GM12872 (cell line): ENCODE measurements around the gene DIAPH3.

Experiments
- TF ChIP-seq, protein P1 (sequence below): IDR thresholded peaks from 3 replicates; pipeline ENCODE4 v1.5.1; 2011; ENCODE audit warnings: low read depth, mild to moderate bottlenecking, low read length, moderate library complexity; ENCODE audit not compliant: insufficient read depth

DIAPH3 gene

DNA sequence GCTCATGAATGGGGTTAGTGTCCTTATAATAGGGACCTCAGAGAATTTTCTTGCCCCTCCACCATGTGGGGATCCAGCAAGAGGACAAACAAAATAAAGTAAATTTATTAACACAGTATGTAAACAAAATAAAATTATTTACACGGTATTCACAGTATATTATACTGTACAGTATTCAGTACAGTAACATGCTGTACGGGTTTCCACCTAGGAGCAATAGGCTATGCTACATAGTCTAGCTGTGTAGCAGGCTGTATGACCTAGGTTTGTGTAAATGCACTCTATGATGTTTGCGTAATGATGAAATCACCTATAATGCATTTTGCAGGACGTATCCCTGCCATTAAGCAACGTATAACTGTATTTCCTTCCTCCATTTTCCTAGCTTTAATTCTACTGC is 11.8 kb upstream of the DIAPH3 start:
- TF ChIP-seq, protein P1, sequence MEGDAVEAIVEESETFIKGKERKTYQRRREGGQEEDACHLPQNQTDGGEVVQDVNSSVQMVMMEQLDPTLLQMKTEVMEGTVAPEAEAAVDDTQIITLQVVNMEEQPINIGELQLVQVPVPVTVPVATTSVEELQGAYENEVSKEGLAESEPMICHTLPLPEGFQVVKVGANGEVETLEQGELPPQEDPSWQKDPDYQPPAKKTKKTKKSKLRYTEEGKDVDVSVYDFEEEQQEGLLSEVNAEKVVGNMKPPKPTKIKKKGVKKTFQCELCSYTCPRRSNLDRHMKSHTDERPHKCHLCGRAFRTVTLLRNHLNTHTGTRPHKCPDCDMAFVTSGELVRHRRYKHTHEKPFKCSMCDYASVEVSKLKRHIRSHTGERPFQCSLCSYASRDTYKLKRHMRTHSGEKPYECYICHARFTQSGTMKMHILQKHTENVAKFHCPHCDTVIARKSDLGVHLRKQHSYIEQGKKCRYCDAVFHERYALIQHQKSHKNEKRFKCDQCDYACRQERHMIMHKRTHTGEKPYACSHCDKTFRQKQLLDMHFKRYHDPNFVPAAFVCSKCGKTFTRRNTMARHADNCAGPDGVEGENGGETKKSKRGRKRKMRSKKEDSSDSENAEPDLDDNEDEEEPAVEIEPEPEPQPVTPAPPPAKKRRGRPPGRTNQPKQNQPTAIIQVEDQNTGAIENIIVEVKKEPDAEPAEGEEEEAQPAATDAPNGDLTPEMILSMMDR = no peak

DNA sequence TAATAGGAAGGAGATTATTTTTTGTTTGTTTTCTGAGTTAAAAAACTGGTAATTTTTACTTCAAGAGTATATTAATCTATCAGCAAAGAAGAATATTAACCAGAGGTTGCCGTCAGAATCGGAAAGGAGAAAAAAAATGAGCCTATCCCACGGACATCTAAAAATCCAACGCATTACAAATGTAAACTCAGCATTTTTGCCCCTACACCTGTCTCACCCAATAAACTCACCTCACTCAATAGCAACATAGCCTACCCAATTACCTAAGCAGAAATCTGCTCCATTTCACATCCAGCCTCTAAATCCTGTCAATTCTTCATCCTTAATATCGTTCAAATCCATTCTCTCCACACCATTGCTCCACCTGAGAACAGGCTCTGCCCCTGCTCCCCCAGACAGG is 10.4 kb upstream of the DIAPH3 start:
- TF ChIP-seq, protein P1 = no peak

DNA sequence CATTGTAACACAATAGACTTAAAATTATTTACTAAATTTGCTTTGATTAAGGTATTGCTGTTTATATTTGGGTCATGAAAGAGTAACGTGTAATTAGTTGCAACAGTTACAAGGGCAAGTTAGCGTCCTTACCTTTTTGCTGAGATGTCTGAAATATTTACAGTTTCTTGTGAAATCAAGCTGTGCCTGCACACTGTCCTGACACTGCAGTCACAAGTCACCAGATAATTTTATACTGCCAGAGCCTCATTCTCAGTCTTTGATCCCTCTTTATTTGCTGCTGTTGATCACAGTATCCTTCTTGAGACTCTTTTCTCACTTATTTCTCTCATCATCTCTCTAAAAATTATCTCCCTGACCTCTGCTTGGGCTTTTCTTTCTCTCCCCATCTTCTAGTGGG is 8.4 kb upstream of the DIAPH3 start:
- TF ChIP-seq, protein P1 = no peak

DNA sequence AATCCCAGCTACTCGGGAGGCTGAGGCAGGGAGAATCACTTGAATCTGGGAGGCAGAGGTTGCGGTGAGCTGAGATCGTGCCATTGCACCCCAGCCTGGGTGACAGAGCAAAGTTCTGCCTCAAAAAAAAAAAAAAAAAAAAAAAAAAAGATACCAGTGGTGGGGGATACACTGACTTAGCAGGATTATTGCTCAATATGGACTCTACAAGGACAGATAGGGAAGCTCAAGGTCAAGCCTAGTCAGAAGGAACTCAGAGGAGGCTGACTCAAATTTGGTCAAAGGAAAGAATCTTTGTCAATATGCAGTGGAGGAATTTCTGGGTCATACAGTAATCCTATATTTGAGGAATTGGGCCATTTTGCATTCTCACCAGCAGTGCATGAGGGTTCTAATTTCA is 6.7 kb upstream of the DIAPH3 start:
- TF ChIP-seq, protein P1 = no peak

DNA sequence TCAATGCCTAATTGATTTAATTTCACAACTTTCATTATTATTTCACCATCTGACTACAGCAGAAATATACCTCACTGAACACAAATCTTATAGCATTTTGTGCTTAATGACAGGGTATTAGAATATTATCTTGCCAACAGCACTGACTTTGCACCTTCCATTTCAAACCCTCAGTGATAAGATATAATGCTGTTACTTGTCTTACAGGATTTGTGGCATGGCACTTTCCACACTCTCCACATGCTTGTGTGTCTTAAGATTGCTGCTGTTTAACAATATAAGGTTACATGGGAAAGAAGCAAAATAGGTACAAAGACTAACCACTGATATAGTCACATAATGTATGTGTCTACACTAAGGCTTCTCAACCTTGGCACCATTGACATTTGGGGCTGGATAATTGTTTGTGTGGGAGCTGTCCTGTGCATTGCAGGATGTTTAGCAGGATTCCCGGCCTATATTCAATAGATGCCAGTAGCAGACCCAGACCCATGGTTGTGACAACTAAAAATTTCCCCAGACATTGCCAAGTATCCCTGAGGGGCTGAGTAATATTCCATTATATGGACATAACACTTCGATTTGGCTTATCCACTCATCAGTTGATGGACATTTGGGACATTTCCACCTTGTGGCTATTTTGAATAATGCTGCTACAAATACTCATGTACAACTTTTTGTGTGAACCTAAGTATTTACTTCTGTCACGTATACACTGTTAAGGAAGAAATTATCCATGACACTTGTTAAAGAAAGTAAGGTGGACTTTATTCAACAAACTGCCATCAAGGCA is 5.7 kb upstream of the DIAPH3 start:
- TF ChIP-seq, protein P1 = no peak

DNA sequence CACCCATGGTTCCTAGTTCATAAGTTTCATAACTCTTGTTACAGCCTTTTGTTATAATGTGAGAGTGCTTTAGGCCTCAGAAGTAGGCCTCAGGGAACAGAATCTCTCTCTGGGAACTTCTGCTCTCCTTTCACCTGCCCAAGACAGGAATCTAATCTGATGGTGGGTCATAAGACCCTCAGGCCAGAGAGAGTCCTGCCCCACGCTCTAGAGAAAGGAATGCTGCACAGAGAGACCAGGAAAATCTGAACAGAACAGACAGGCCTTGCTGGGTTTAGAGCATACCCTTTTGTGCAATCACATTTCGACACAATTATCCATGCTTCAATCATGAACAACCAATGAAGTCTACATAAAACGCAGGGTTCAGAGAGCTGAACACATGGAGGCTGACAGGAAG is 3.4 kb upstream of the DIAPH3 start:
- TF ChIP-seq, protein P1 = no peak

DNA sequence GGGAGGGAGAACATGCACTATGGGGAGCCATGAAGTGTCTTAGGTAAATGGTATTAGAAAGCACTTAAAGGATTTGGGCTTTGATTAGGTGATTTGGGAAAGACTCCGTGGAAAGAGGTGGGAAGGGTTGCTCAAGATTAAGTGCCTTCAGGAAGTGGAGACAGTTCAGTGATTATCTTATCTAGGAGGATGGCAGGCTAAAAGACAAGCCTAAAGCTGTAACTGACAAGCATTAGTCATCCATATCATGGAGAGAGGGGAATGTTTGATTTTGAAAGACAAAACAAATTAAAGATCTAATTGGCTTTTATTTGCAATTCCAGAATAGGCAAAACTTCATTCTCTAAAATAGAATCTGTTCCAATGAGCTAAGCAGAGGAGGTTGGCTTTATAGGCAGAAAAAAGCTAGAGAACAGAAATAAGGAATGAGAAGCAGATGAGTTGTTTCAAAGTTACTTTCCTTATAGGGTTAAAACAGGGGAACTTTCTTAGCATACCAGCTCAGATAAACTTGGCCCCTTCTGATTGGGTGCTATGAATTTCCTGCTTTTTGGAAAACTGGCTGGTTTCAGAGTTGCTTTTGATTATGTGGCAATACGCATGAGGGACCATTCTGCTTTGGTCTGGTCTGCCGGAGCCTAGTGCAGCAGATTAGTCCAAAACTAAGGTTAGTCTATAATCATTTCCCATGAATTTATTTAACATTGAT is 1.8 kb upstream of the DIAPH3 start:
- TF ChIP-seq, protein P1 = no peak
